HepG2 (cell line): Measurements from ENCODE around the gene PDK2. TPM values are rescaled to one million over a fixed set of nuclear protein-coding genes. Genes with fewer than 3 reads are reported as not detected.
A peak's percentile ranks its signal among the peaks of the same experiment; 100 is the strongest.

Source experiments
- ATF5 ChIP-seq: sonication (generic); formaldehyde crosslinking; IDR thresholded peaks from 2 replicates; pipeline ENCODE4 v1.4.0; 2020; ENCODE audit warnings: mild to moderate bottlenecking, low read depth, missing genetic modification reagents
- CEBPZ ChIP-seq: IDR thresholded peaks from 2 replicates; pipeline ENCODE4 v1.6.1; 2012; ENCODE audit warnings: low read length, improper control_type of control experiment
- E2F2 ChIP-seq: sonication (generic); formaldehyde crosslinking; IDR thresholded peaks from 2 replicates; pipeline ENCODE4 v1.4.0; 2020; ENCODE audit warnings: missing genetic modification reagents, borderline replicate concordance
- FOXP4 ChIP-seq: sonication (generic); formaldehyde crosslinking; IDR thresholded peaks from 2 replicates; pipeline ENCODE4 v1.4.0; 2020; ENCODE audit warnings: missing genetic modification reagents
- GTF3A ChIP-seq: sonication (generic); formaldehyde crosslinking; conservative IDR thresholded peaks from 2 replicates; pipeline ENCODE4 v1.4.0; 2020; ENCODE audit warnings: mild to moderate bottlenecking, missing genetic modification reagents
- HNRNPLL ChIP-seq: fragments of 200-400 bp; formaldehyde crosslinking; IDR thresholded peaks from 2 replicates; pipeline ENCODE4 v1.6.1; 2017; ENCODE audit warnings: mild to moderate bottlenecking, low read depth, low read length; ENCODE audit not compliant: poor library complexity, severe bottlenecking
- HOXA5 ChIP-seq: sonication (generic); formaldehyde crosslinking; IDR thresholded peaks from 2 replicates; pipeline ENCODE4 v1.4.0; 2020; ENCODE audit warnings: missing genetic modification reagents
- KLF15 ChIP-seq: sonication (generic); formaldehyde crosslinking; IDR thresholded peaks from 2 replicates; pipeline ENCODE4 v1.8.1; 2023; ENCODE audit warnings: borderline replicate concordance, mild to moderate bottlenecking, inconsistent platforms, missing genetic modification reagents, mixed read lengths
- POGK ChIP-seq: sonication (generic); formaldehyde crosslinking; conservative IDR thresholded peaks from 2 replicates; pipeline ENCODE4 v1.8.0; 2022; ENCODE audit warnings: mild to moderate bottlenecking, moderate library complexity, missing genetic modification reagents
- SNAPC5 ChIP-seq: sonication (generic); formaldehyde crosslinking; IDR thresholded peaks from 2 replicates; pipeline ENCODE4 v1.8.1; 2023; ENCODE audit warnings: mild to moderate bottlenecking, missing genetic modification reagents, borderline replicate concordance
- SP2 ChIP-seq: sonication (generic); formaldehyde crosslinking; IDR thresholded peaks from 2 replicates; pipeline ENCODE4 v1.5.1; 2020; ENCODE audit warnings: mild to moderate bottlenecking, missing genetic modification reagents
- TBP ChIP-seq: sonication (generic); formaldehyde crosslinking; IDR thresholded peaks from 2 replicates; pipeline ENCODE4 v1.5.0; 2020; ENCODE audit warnings: missing genetic modification reagents
- ZBTB34 ChIP-seq: sonication (generic); formaldehyde crosslinking; IDR thresholded peaks from 2 replicates; pipeline ENCODE4 v1.8.0; 2022; ENCODE audit warnings: mild to moderate bottlenecking, missing genetic modification reagents
- ZFP36 ChIP-seq: fragments of 150-350 bp; IDR thresholded peaks from 2 replicates; pipeline ENCODE4 v1.6.1; 2018; ENCODE audit warnings: borderline replicate concordance, low read length, low read depth; ENCODE audit not compliant: partially characterized antibody
- ZFY ChIP-seq: sonication (generic); formaldehyde crosslinking; IDR thresholded peaks from 2 replicates; pipeline ENCODE4 v1.4.0; 2020; ENCODE audit warnings: missing genetic modification reagents
- ZNF256 ChIP-seq: sonication (generic); formaldehyde crosslinking; conservative IDR thresholded peaks from 2 replicates; pipeline ENCODE4 v1.4.0; 2020; ENCODE audit warnings: missing genetic modification reagents
- ZNF883 ChIP-seq: sonication (generic); formaldehyde crosslinking; IDR thresholded peaks from 2 replicates; pipeline ENCODE4 v1.5.1; 2020; ENCODE audit warnings: mild to moderate bottlenecking, missing genetic modification reagents; ENCODE audit errors: not compliant biosample characterization
- polyA plus RNA-seq, 8 experiments: library from polyadenylated mRNA; depleted of rRNA in 3 of 8; stranded (reverse) in 7 of 8; unstranded in 1 of 8; fragments of >200 nt; fragmentation: Illumina TruSeq in 4 of 8; extraction: Trizol in 4 of 8; gene quantifications; 2 replicates each; pipeline versions ENCODE4 v1.2.1 to v1.2.3, GENCODE V29; 2011 to 2016; ENCODE audit warnings: low read depth in 4 of 8, missing spikeins in 1 of 8, mixed read lengths in 1 of 8; ENCODE audit not compliant: insufficient read depth in 1 of 8
- total RNA-seq, 5 experiments: library from RNA; depleted of rRNA; stranded (reverse); fragments of >200 nt; fragmentation: Illumina TruSeq; extraction: Trizol; gene quantifications; 2 replicates each; pipeline ENCODE4 v1.2.3, GENCODE V29; 2016; ENCODE audit warnings: low read depth in 1 of 5

PDK2 gene
- total and polyA plus RNA-seq, 2 of the 13 experiments (the other 11 are each of a cell fraction or from before 2014, with no cell fraction given), result 18.5 to 59.7 TPM

GRCh38 chr17:50087246-50087911 lies 7.8 kb upstream of the PDK2 start (continued):
- TF ChIP-seq HNRNPLL (no peak), KLF15 (CRISPR knock-in tag) (no peak), ATF5 (CRISPR knock-in tag) (no peak), ZBTB34 (CRISPR knock-in tag) (no peak), SP2 (CRISPR knock-in tag) (peak; percentile 54; the same call in 1 of the 2 replicates), ZFP36 (no peak), CEBPZ (no peak), ZNF256 (CRISPR knock-in tag) (no peak), E2F2 (CRISPR knock-in tag) (no peak), ZFY (CRISPR knock-in tag) (peak; percentile 26; the same call in 1 of the 2 replicates), ZNF883 (peak; percentile 61), TBP (CRISPR knock-in tag) (no peak), GTF3A (CRISPR knock-in tag) (no peak), SNAPC5 (no peak), POGK (CRISPR knock-in tag) (no peak), HOXA5 (CRISPR knock-in tag) (0 out of 2 replicates have a peak, but pooled peaks have one; percentile 30), FOXP4 (CRISPR knock-in tag) (no peak)
